ENCODE measurements around the gene PTPN6. TPM values are rescaled to one million over a fixed set of nuclear protein-coding genes. Genes with fewer than 3 reads are reported as not detected.

Gene PTPN6
- total RNA-seq, 1 donor from 2014 or later = 154 TPM

DNA sequence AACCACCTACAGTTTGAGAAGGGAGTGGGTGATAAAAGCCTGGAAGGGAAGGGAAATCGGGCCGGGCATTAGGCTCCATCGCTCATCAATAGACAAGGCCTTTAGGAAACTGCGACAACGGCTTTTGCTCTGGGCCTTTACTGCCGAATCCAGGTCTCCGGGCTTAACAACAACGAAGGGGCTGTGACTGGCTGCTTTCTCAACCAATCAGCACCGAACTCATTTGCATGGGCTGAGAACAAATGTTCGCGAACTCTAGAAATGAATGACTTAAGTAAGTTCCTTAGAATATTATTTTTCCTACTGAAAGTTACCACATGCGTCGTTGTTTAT, 7.8 kb upstream of the PTPN6 start:
- intact Hi-C loops (cut with DNase I) = loop anchor here (10.0 kb wide), 1 partner anchor 161 kb away; the partner anchor contains the start of gene C1RL
- DNase-seq = no peak

DNA sequence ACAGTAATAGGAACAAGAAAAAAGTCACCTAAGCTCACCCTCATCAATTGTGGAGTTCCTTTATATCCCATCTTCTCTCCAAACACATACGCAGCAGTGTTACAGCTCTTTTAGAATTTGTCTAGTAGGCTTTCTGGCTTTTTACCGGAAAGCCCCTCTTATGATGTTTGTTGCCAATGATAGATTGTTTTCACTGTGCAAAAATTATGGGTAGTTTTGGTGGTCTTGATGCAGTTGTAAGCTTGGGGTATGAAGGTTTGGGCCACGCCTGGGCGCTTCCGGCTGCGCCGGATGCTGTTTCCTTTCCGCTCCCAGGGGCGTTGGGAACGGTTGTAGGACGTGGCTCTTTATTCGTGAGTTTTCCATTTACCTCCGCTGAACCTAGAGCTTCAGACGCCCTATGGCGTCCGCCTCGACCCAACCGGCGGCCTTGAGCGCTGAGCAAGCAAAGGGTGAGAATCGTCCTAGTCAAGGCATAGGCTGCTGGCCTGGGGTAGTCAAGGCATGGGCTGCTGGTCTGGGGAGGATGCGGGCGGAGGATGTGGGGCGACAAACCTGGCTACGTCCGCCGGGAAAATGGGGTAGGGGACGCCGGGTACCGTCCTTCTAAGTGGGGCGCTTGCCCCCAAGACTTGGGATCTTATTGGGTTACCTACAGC, 7.3 kb upstream of the PTPN6 start, which contains the start of the genes C12orf57 and RNU7-1:
Gene C12orf57, plus strand, starts transcription at position 301 of the 659 bp plus-strand sequence. Its CDS starts 100 bp downstream, at position 401.
Gene RNU7-1, plus strand, starts transcription at position 95 of the 659 bp plus-strand sequence.
- H3K9me3 ChIP-seq = no peaks in the 10 kb centered on the region
- peak; percentile 87 for DNase-seq
- H3K27me3 ChIP-seq = no peaks in the 10 kb centered on the region
- TF ChIP-seq, protein P1, sequence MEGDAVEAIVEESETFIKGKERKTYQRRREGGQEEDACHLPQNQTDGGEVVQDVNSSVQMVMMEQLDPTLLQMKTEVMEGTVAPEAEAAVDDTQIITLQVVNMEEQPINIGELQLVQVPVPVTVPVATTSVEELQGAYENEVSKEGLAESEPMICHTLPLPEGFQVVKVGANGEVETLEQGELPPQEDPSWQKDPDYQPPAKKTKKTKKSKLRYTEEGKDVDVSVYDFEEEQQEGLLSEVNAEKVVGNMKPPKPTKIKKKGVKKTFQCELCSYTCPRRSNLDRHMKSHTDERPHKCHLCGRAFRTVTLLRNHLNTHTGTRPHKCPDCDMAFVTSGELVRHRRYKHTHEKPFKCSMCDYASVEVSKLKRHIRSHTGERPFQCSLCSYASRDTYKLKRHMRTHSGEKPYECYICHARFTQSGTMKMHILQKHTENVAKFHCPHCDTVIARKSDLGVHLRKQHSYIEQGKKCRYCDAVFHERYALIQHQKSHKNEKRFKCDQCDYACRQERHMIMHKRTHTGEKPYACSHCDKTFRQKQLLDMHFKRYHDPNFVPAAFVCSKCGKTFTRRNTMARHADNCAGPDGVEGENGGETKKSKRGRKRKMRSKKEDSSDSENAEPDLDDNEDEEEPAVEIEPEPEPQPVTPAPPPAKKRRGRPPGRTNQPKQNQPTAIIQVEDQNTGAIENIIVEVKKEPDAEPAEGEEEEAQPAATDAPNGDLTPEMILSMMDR (IDR thresholded peaks at IDR 0.05) = no peak
- H3K27ac ChIP-seq = peak within 1 kb of the TSS; percentile 93
- intact Hi-C loops (cut with DNase I) = loop anchor here (10.0 kb wide), 1 partner anchor 161 kb away; the partner anchor contains the start of gene C1RL
- peaks cover 42% of the 10 kb centered on the region for H3K4me1 ChIP-seq
- H3K4me3 ChIP-seq = peak within 1 kb of the TSS; percentile 62
- peak; percentile 40 for ATAC-seq
- H3K36me3 ChIP-seq = peaks cover 18% of the 10 kb centered on the region

More for the DNA sequence above, 7.8 kb upstream of the PTPN6 start:
- H3K27me3 ChIP-seq = no peaks in the 10 kb centered on the region
- H3K36me3 ChIP-seq = peaks cover 18% of the 10 kb centered on the region
- peak overlapping the region; percentile 93 for H3K27ac ChIP-seq
- TF ChIP-seq, protein P1 (IDR thresholded peaks at IDR 0.05) = no peak
- peak overlapping the region; percentile 62 for H3K4me3 ChIP-seq
- peak; percentile 40 for ATAC-seq
- no peaks in the 10 kb centered on the region for H3K9me3 ChIP-seq
- H3K4me1 ChIP-seq = peaks cover 44% of the 10 kb centered on the region

DNA sequence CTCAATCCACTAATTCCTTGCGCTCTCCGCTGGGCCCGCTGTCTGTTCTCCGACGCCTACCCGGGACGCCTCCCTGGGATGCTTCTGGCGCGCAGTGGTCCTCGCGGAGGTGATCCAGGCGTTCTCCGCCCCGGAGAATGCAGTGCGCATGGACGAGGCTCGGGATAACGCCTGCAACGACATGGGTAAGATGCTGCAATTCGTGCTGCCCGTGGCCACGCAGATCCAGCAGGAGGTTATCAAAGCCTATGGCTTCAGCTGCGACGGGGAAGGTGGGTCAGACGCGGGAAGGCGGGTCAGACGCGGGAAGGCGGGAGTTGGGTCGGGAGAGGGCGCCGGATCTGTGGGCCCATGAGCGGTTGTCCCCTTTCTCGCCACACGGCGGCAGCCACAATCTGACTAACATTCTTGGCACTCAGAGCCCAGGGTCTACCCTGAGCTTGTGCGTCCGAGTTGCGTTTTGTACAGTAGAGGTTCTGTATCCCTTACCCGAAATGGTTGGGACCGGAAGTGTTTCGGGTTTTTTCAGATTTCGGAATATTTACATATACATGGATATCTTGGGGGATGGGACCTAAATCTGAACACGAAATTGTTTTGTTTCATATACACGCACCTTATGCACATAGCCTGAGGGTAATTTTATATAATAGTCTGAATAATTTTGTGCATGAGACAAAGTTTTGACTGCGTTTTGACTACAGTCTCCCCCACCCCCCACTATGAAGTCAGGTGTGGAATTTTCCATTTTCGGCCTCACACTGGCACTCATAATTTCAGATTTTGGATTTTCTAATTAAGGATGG, 6.6 kb upstream of the PTPN6 start:
- intact Hi-C loops (cut with DNase I) = loop anchor here (10.0 kb wide), 1 partner anchor 160 kb away; the partner anchor contains the start of gene C1RL
- peaks cover 18% of the 10 kb centered on the region for H3K36me3 ChIP-seq
- H3K4me3 ChIP-seq = peak overlapping the region; percentile 62
- ATAC-seq = peak; percentile 81
- H3K27ac ChIP-seq = peak overlapping the region; percentile 93
- peaks cover 43% of the 10 kb centered on the region for H3K4me1 ChIP-seq
- H3K9me3 ChIP-seq = no peaks in the 10 kb centered on the region
- H3K27me3 ChIP-seq = no peaks in the 10 kb centered on the region
- DNase-seq = peak; percentile 96
- TF ChIP-seq, protein P1 (IDR thresholded peaks at IDR 0.05) = peak; percentile 89

DNA sequence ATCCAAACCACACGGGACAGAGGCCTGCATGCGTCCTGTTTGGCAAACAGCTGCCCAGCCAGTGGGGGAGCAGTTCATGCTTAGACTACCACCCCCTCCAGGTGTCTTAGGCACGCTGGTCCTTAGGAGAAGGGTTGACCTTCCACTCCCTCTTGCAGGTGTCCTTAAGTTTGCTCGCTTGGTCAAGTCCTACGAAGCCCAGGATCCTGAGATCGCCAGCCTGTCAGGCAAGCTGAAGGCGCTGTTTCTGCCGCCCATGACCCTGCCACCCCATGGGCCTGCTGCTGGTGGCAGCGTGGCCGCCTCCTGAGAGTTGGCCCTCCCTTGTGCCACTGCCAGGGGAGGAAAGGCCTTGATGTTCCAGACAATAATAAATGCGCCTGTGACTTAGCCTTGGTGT, 5.5 kb upstream of the PTPN6 start:
- TF ChIP-seq, protein P1 (IDR thresholded peaks at IDR 0.05) = no peak
- ATAC-seq (no peak), DNase-seq (no peak)
- no peaks in the 10 kb centered on the region for H3K9me3 ChIP-seq
- H3K27me3 ChIP-seq = no peaks in the 10 kb centered on the region
- peaks cover 13% of the 10 kb centered on the region for H3K36me3 ChIP-seq
- H3K4me1 ChIP-seq = peaks cover 50% of the 10 kb centered on the region
- H3K4me3 ChIP-seq = peak overlapping the region; percentile 39
- intact Hi-C loops (cut with DNase I) = loop anchor here (10.0 kb wide), 1 partner anchor 159 kb away; the partner anchor contains the start of gene C1RL
- peak overlapping the region; percentile 60 for H3K27ac ChIP-seq

DNA sequence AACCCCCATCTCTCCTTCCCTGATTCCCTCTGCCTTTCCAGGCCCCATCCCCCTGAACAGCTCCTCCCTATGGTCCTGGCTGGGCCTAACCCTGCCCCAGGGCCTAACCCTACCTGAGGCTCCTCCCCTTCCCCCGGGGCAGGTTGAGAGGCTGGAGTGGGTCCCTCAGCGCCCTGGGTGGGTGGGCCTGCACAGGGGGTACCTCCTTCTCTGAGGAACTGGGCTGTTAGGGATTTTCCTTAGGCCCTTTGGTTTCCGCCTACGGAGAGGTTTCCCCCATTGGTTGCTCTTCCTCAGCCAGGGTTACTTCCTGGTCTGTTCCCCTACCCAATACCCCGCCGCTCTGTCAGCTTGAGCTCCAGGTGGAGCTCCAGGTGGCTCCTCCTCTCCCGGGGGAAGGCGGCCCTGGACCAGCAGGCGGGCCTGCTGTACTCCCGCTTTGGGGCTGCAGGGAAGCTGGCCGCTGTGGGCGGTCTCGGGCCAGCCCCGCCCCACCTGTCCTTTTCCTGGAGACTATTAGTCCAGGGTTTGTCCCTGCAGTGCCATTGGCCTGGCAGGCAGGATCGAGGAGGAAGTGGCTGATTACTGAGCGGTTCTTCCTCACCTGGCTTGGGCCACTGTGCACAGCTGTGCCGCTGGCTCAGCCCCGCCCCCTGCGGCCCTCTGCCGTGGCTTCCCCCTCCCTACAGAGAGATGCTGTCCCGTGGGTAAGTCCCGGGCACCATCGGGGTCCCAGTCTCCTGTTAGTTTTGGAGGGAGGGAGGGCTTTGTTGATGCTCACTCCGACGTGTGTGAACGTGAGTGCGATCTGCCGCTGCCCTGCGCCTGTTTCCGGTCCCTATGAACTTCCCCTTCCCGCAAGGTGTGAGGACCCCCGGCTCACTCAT, 4.9 kb upstream of the PTPN6 start:
- ATAC-seq = peak; percentile 82
- H3K4me1 ChIP-seq = peaks cover 53% of the 10 kb centered on the region
- peak; percentile 97 for DNase-seq
- H3K27me3 ChIP-seq = no peaks in the 10 kb centered on the region
- H3K4me3 ChIP-seq = peak overlapping the region; percentile 39
- H3K36me3 ChIP-seq = peaks cover 6% of the 10 kb centered on the region
- TF ChIP-seq, protein P1 (IDR thresholded peaks at IDR 0.05) = no peak
- intact Hi-C loops (cut with DNase I) = loop anchor here (10.0 kb wide), 1 partner anchor 159 kb away; the partner anchor contains the start of gene C1RL
- H3K9me3 ChIP-seq = no peaks in the 10 kb centered on the region
- H3K27ac ChIP-seq = peak overlapping the region; percentile 60
